HG03432 (cell line): ENCODE data around the gene ADORA1.

Source experiments
- ATAC-seq: cut with Tn5 transposase; IDR thresholded peaks from one replicate; pipeline ENCODE4 v1.9.1; 2021; ENCODE audit warnings: mild to moderate bottlenecking, moderate library complexity; ENCODE audit not compliant: unreplicated experiment

Gene ADORA1

GRCh38 chr1:203153989-203154821, 26.7 kb downstream of the ADORA1 start:
- no peak for ATAC-seq

GRCh38 chr1:203156280-203156679, 28.8 kb downstream of the ADORA1 start:
- ATAC-seq = no peak

- ATAC-seq = no peak
Observed at GRCh38 chr1:203158423-203158822, 30.9 kb downstream of the ADORA1 start.

GRCh38 chr1:203158960-203159665, 31.6 kb downstream of the ADORA1 start:
- no peak for ATAC-seq

GRCh38 chr1:203159844-203160243, 32.3 kb downstream of the ADORA1 start:
- no peak for ATAC-seq

GRCh38 chr1:203161175-203161574, 33.6 kb downstream of the ADORA1 start:
- ATAC-seq = no peak

GRCh38 chr1:203161703-203162102, 34.2 kb downstream of the ADORA1 start:
- ATAC-seq = no peak

GRCh38 chr1:203162403-203162802, 34.9 kb downstream of the ADORA1 start:
- ATAC-seq = no peak

GRCh38 chr1:203163891-203164635, 36.5 kb downstream of the ADORA1 start:
- no peak for ATAC-seq

GRCh38 chr1:203165101-203165799, 37.7 kb downstream of the ADORA1 start:
- no peak for ATAC-seq

- ATAC-seq = no peak
Observed at GRCh38 chr1:203165800-203166161, 38.3 kb downstream of the ADORA1 start.

GRCh38 chr1:203166192-203166940, 38.8 kb downstream of the ADORA1 start:
- no peak for ATAC-seq

GRCh38 chr1:203167026-203167912, 39.7 kb downstream of the ADORA1 start:
- ATAC-seq = no peak

- no peak for ATAC-seq
Observed at GRCh38 chr1:203167913-203168200, 40.3 kb downstream of the ADORA1 start.

GRCh38 chr1:203168256-203168786, 40.8 kb downstream of the ADORA1 start:
- ATAC-seq = no peak

GRCh38 chr1:203168991-203169390, 41.5 kb downstream of the ADORA1 start:
- ATAC-seq = no peak

- no peak for ATAC-seq
Observed at GRCh38 chr1:203169770-203170520, 42.4 kb downstream of the ADORA1 start.

GRCh38 chr1:203170625-203171330, 43.3 kb downstream of the ADORA1 start:
- ATAC-seq = no peak
